Activated T-helper 2 cell treated with anti-CD3 and anti-CD28 coated beads, Interferon-gamma antibody, Interleukin-2, Interleukin-4, amounts not matched to agents 10 μg/mL and 5 μg/mL and 100 μg/mL, durations not matched to agents 14 hours and 24 hours and 36 hours (primary cell): ENCODE data around the gene IL5RA. TPM values are rescaled to one million over a fixed set of nuclear protein-coding genes. Genes with fewer than 3 reads are reported as not detected.

ENCODE experiments used
- DNase-seq: peaks from one replicate; pipeline ENCODE4 v3.0.0; 2021; ENCODE audit warnings: low spot score
- H3K27ac Mint-ChIP-seq: one replicate; pipeline ENCODE4 v1.8.0; 2021; ENCODE audit warnings: mixed read lengths
- H3K27me3 Mint-ChIP-seq: one replicate; pipeline ENCODE4 v1.8.0; 2021; ENCODE audit warnings: low read depth, mixed read lengths
- H3K36me3 Mint-ChIP-seq: one replicate; pipeline ENCODE4 v1.8.0; 2021; ENCODE audit warnings: low read depth, mixed read lengths
- H3K4me1 Mint-ChIP-seq: one replicate; pipeline ENCODE4 v1.8.0; 2021; ENCODE audit warnings: low read depth, mixed read lengths
- H3K4me3 Mint-ChIP-seq: one replicate; pipeline ENCODE4 v1.8.0; 2021; ENCODE audit warnings: low read depth, mild to moderate bottlenecking, moderate library complexity, mixed read lengths
- H3K9me3 Mint-ChIP-seq: one replicate; pipeline ENCODE4 v1.8.0; 2021; ENCODE audit warnings: mixed read lengths
- intact Hi-C: fragments of 100-400 bp; cut with micrococcal nuclease; formaldehyde crosslinking; loops from one replicate; pipeline ENCODE4 v1.15.1; 2023
- total RNA-seq: library from RNA; stranded (reverse); gene quantifications from 2 replicates; pipeline ENCODE4 v1.2.3, GENCODE V29; 2022

IL5RA gene
- total RNA-seq, 1 donor from 2014 or later: not detected

DNA sequence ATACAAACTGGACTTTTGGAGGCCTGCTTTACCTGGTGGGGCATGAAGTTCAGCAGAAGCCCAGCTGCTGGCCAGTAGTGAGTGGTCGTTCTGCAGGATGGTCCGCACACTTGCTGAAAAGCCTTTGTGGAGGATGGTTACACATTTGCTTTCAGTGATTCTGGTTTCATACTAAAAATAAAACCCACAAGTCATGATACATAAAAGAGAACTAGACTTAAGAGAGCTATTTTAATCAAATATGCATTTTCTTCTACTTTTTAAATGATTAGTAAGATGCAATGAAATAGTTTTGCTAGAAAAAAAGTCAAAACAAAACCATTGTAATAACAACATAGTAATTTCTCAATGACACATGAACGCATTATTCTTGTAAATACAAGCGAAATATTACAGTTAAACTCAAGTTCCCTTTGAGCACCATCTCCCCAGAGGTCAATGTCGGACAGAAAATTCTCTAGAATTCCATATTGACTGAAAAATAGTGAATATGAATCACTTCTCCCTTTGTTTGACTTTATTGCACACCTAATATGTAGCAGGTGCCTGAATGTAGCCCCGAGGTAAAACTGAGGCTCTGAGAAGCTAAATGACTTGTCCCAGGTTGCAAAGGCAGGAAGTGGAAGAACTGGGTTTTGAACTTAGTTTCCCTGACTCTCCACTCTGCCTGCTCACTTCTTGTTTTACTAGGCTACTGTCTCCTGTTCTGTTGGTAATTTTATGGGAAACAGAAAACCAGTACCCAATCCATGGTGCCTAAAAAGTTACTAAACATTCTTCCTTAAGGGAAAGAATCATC lies 8.3 kb downstream of the IL5RA start:
- H3K36me3 Mint-ChIP-seq: no peaks in the 10 kb centered on the region
- peaks cover 2% of the 10 kb centered on the region for H3K4me1 Mint-ChIP-seq
- H3K27ac Mint-ChIP-seq: no peak overlapping the region
- no peaks in the 10 kb centered on the region for H3K9me3 Mint-ChIP-seq
- peaks cover 8% of the 10 kb centered on the region for H3K27me3 Mint-ChIP-seq
- DNase-seq: no peak
- no peak overlapping the region for H3K4me3 Mint-ChIP-seq
- intact Hi-C loops: no loop called here

DNA sequence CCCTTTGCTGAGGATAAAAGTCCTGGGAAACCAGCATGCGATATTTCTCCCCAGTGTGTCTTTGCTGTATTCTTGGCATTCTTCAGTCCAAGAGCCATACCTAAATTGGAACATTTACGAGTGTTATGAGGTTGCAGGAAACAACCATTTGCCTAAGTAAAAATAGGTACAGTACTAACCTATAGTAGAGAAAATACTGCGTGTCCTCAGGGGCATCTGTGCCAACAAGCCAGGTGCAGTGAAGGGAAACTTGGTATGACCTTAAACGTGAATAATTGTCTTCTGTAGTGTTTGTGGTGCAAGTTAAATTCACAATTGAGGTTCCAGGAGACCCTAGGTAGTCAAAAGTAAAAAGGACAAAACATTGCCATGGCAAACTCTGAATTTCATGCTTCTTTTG lies 12.2 kb downstream of the IL5RA start:
- H3K4me1 Mint-ChIP-seq: no peaks in the 10 kb centered on the region
- no peak overlapping the region for H3K4me3 Mint-ChIP-seq
- intact Hi-C loops: no loop called here
- no peaks in the 10 kb centered on the region for H3K36me3 Mint-ChIP-seq
- DNase-seq: no peak
- no peak overlapping the region for H3K27ac Mint-ChIP-seq
- H3K9me3 Mint-ChIP-seq: no peaks in the 10 kb centered on the region
- H3K27me3 Mint-ChIP-seq: no peaks in the 10 kb centered on the region

DNA sequence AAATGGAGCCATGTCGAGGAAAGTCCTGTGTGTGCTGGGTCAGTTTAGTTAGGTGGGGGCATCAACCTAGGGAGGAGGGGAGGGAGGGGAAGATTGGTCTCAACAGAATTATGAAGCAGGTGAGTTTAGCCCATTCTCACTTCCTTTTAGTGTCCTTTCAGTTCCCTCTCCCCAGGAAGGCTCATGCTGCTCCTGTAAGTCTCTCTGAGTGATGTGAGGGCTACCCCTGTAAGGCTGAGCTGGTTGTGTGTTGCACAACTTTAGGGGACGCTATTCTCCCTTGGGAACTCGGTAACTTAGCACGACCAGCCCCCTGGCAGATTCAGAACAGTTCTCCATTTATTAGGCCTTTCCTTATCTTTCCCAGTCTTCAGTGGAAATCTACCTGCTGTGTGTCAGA lies 21.2 kb downstream of the IL5RA start:
- no peak overlapping the region for H3K27ac Mint-ChIP-seq
- no peaks in the 10 kb centered on the region for H3K4me1 Mint-ChIP-seq
- DNase-seq: no peak
- no peak overlapping the region for H3K4me3 Mint-ChIP-seq
- no peaks in the 10 kb centered on the region for H3K36me3 Mint-ChIP-seq
- intact Hi-C loops: no loop called here
- H3K27me3 Mint-ChIP-seq: no peaks in the 10 kb centered on the region
- H3K9me3 Mint-ChIP-seq: no peaks in the 10 kb centered on the region

DNA sequence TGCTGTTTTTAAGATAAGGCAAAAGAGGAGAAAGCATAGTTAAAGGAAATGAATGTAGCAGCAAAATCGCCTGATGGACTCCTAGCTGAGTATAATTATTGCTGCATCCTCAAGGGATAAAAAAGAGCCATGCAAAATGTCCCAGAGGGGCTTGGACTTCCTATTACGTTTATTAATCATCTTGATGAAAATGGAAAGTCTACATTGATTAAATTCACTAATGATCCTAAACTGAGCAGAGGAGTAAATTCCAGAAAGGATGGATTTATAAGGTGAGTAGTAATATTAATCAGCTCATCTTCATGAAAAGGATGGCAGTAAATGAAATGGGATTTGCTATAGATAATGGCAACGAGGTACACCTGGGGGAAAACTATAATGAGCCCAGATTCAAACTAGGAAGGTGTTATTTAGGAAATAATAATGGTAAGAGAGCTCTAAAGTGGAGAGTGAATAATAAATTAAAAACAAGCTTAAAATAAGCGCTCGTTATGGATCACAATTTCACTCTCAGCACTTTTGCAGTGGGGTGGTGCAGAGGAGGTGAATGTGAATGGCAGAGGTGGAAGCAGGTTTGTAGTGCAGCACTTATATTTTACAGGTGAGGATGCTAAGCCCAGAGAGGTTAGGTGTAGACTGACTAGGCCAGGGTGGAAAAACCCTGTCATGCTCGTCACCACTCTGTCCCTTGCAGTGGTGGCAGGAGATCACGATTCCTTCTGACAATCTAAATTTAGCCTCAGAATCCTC lies 22.3 kb downstream of the IL5RA start:
- no peaks in the 10 kb centered on the region for H3K9me3 Mint-ChIP-seq
- H3K4me1 Mint-ChIP-seq: no peaks in the 10 kb centered on the region
- intact Hi-C loops: no loop called here
- no peak overlapping the region for H3K4me3 Mint-ChIP-seq
- DNase-seq: no peak
- no peaks in the 10 kb centered on the region for H3K36me3 Mint-ChIP-seq
- H3K27ac Mint-ChIP-seq: no peak overlapping the region
- H3K27me3 Mint-ChIP-seq: no peaks in the 10 kb centered on the region

DNA sequence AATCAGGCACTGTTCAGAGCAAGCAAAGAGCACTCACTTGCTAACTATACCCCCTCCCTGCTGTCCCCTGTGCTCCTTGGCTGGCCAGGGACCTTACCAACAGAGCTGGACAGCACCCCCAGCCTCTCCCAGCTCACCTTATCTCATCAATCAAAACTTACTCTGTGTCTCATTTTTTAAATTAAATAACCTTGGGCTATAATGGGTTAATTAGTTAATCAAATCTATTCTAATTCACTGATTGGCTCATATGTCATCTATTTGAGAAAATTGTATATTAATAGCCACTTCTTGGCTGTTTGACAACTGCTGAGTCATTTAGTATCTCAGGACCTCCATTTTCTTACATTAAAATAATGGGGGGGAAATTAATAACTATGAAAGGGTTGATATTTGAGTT lies 22.9 kb downstream of the IL5RA start:
- Mint-ChIP-seq H3K27ac (no peak overlapping the region), H3K4me3 (no peak overlapping the region), H3K27me3 (no peaks in the 10 kb centered on the region), H3K4me1 (no peaks in the 10 kb centered on the region), H3K36me3 (no peaks in the 10 kb centered on the region), H3K9me3 (no peaks in the 10 kb centered on the region)
- intact Hi-C loops: no loop called here
- DNase-seq: no peak

DNA sequence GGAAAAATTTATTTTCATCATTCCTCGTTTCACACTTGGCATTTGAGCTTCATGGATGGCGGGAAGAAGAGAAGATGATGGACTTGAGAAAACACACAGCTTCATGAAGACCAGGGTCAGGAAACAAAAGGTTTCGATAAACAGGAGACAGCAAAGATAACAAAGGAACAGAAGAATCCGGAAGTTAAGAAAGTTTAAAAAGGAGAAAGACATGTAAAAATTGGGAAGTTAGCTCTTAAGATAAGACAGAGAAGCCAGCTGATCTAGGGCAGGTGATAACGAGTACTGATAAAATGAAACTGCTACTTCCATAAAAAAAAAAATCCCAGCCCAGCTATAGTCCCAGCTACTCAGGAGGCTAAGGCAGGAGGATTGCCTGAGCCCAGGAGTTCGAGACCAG lies 23.9 kb downstream of the IL5RA start:
- Mint-ChIP-seq H3K36me3 (no peaks in the 10 kb centered on the region), H3K27me3 (no peaks in the 10 kb centered on the region), H3K9me3 (no peaks in the 10 kb centered on the region), H3K4me1 (no peaks in the 10 kb centered on the region), H3K4me3 (no peak overlapping the region), H3K27ac (no peak overlapping the region)
- intact Hi-C loops: no loop called here
- DNase-seq: no peak

DNA sequence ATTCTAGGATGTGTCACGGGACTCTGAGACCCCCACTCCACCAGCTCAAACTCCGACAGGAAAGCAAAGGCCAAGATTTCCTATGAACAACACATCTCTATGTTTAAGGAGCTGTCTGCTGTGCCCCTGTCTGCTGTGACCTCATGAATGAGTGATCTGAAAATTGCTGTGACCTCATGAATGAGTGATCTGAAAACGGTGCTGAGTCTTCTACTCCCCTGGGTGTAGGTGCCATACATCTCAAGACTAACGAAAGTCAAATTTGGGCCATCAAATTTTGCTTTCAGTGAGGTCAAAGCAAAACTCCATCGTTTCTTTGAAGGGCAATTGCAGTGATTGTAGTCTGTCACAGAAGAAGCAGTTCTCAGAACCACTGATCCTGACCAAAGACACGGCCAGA lies 24.4 kb downstream of the IL5RA start:
- H3K4me1 Mint-ChIP-seq: no peaks in the 10 kb centered on the region
- no peak overlapping the region for H3K4me3 Mint-ChIP-seq
- no peak overlapping the region for H3K27ac Mint-ChIP-seq
- intact Hi-C loops: no loop called here
- no peak for DNase-seq
- no peaks in the 10 kb centered on the region for H3K27me3 Mint-ChIP-seq
- H3K9me3 Mint-ChIP-seq: no peaks in the 10 kb centered on the region
- H3K36me3 Mint-ChIP-seq: no peaks in the 10 kb centered on the region

DNA sequence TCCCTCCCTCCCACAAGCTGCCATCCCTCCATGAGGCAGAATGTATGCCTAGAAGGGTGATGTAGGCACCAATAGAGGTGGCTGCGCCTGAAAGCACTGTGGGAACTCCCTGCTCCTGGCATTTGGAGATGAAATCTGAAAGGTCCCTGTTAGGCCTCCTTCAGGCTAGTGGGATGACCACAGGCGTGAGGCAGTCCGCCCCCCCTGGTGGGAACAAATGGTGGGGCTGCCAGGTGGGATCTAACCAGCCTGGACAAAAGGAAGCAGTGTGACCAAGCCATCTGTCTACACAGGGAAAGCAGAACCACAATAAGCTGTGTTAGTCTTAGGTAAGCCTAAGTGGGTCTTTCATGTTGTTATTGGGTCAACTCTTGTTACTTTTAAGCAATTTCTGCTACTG lies 25.3 kb downstream of the IL5RA start:
- no peaks in the 10 kb centered on the region for H3K36me3 Mint-ChIP-seq
- H3K4me3 Mint-ChIP-seq: no peak overlapping the region
- H3K27ac Mint-ChIP-seq: no peak overlapping the region
- no peak for DNase-seq
- no peaks in the 10 kb centered on the region for H3K27me3 Mint-ChIP-seq
- intact Hi-C loops: no loop called here
- H3K4me1 Mint-ChIP-seq: no peaks in the 10 kb centered on the region
- H3K9me3 Mint-ChIP-seq: no peaks in the 10 kb centered on the region

DNA sequence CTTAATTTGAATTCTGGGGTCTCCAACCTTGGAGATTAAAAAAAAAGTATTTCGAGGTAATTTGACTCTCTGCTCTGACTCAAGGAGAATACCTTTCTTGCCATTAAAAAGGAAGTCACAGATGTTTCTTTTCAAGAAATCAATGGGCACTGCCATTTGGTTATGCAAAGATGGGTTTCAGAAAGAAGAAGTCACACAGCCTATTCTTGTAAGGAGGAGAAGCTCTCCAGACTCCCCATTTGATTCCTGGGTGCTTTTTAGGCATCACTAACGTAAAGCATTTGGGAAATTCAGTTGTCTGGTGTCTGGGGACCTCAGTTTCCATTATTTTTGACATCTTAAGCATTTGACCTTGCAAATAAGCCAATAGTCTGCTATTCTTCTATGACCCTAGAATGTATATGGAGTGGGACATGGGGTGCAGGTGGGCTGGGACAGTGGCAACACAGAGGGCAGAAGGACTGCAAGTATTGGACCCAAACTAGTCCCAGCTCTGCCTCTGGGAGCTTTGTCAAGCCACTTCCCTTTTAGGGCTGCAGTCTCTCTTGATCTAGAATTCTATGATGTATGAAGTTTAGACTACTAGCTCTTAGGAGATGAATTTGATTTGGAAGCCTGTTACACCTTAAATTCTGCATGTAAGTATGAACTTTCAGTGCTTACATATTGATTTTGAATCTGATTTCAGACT lies 27.8 kb downstream of the IL5RA start:
- no peak for DNase-seq
- H3K36me3 Mint-ChIP-seq: no peaks in the 10 kb centered on the region
- H3K27ac Mint-ChIP-seq: no peak overlapping the region
- no peaks in the 10 kb centered on the region for H3K9me3 Mint-ChIP-seq
- intact Hi-C loops: no loop called here
- H3K4me3 Mint-ChIP-seq: no peak overlapping the region
- no peaks in the 10 kb centered on the region for H3K27me3 Mint-ChIP-seq
- H3K4me1 Mint-ChIP-seq: no peaks in the 10 kb centered on the region

DNA sequence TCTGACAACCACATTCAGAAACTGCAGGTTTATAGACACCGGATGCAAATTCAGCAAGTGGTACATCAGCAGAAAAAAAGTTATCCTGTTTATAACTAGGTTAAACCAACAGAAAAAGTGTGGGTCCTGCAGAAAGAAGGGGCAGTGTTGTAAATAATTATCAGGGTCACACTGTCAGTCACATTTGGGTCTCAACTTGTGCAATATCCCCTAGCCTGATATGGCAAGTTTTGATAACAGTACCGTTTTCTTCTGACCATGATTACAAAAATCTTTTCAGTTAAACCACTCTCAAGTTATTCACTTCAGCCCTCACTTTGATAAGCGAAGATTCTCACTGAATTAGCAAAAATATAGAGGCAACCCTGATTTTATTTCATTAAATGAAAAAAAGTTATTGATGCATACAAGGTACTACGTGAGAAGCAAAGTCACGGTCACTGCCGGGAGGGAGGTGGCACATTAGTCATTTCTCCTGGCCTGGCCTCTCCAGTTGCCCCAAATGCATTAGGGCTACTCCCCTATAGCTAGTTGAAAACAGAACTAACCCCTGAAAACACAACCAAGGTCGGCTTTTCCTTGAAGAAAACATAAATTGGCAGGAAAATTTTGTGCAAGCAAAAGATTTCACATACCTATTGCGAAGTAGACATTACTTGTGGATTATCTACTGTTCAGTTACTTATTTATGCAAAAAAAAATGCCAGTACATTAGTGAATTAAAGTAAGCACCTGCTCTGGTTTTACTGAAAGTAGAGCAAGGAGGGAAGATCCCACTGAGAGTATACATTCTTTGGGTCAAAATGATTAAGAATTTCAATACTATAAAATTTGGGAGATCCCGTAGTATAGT lies 28.6 kb downstream of the IL5RA start:
- intact Hi-C loops: no loop called here
- H3K4me1 Mint-ChIP-seq: no peaks in the 10 kb centered on the region
- H3K27ac Mint-ChIP-seq: no peak overlapping the region
- H3K9me3 Mint-ChIP-seq: no peaks in the 10 kb centered on the region
- H3K4me3 Mint-ChIP-seq: no peak overlapping the region
- no peaks in the 10 kb centered on the region for H3K36me3 Mint-ChIP-seq
- no peaks in the 10 kb centered on the region for H3K27me3 Mint-ChIP-seq
- no peak for DNase-seq

DNA sequence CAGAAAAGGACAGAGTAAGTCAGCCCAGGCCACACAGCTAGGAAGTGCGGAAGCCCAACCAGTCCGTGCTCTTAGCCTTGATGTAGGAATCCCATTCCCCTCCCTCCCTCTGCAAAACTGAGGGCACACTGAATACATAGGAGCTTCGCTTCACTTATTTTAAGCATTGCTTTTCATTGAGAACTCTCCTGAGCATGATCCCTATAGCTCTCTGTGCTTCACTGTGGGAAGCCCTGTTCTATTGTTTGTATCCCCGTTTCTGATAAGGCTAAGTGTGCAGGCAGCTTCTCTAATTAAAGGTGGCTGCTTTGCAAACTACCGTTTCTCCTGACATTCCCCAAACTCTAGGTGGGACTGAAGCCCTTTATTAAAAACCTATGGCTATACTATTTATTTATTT lies 29.9 kb downstream of the IL5RA start:
- Mint-ChIP-seq H3K27me3 (no peaks in the 10 kb centered on the region), H3K4me1 (no peaks in the 10 kb centered on the region), H3K9me3 (no peaks in the 10 kb centered on the region), H3K36me3 (no peaks in the 10 kb centered on the region), H3K27ac (no peak overlapping the region), H3K4me3 (no peak overlapping the region)
- intact Hi-C loops: no loop called here
- DNase-seq: no peak

DNA sequence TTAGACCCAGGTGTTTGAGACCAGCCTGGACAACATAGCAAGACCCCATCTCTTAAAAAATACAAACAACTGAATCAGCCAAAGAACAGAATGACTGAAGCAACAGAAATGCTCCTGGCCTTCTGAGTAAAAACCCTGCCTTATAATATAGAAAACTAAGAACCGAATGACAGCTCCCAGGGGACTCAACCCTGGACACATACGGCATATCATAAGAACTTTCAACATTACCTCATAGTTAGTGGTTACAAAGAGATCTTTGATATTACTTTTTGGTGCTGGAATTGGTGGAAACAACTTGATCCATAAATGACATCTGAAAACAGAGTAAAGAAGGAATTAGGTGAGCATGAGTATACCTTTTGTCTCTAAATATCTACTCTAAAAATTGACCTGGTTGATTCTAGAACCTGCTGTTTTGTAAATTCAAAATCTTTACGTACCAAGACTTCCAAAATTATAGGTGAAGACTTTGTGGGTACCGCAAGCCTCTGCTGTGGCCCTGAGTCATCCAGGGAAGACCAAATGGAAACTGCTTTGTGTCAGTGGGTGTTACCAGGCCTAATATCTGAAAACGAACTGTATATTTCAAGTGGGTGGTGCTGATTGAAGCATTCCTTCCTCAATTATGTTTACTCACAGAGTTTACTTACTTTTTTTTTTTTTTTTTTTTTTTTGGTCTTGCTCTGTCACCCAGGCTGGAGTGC lies 35.5 kb downstream of the IL5RA start:
- intact Hi-C loops: no loop called here
- no peak for DNase-seq
- Mint-ChIP-seq H3K36me3 (no peaks in the 10 kb centered on the region), H3K27me3 (no peaks in the 10 kb centered on the region), H3K27ac (no peak overlapping the region), H3K4me3 (no peak overlapping the region), H3K9me3 (no peaks in the 10 kb centered on the region), H3K4me1 (no peaks in the 10 kb centered on the region)
